22Rv1 (cell line): ENCODE data around the gene TBX10.

Experiments
- H3K27ac ChIP-seq: fragments of 450-650 bp; 2 replicates; pipeline ENCODE4 v1.5.1; 2017
- CTCF ChIP-seq: fragments of 450-650 bp; IDR thresholded peaks from 2 replicates; pipeline ENCODE4 v1.5.1; 2017; ENCODE audit warnings: mild to moderate bottlenecking
- ZFX ChIP-seq: fragments of 450-650 bp; IDR thresholded peaks from 2 replicates; pipeline ENCODE4 v1.6.1; 2017; ENCODE audit warnings: antibody characterized with exemption, borderline replicate concordance

TBX10 gene

DNA sequence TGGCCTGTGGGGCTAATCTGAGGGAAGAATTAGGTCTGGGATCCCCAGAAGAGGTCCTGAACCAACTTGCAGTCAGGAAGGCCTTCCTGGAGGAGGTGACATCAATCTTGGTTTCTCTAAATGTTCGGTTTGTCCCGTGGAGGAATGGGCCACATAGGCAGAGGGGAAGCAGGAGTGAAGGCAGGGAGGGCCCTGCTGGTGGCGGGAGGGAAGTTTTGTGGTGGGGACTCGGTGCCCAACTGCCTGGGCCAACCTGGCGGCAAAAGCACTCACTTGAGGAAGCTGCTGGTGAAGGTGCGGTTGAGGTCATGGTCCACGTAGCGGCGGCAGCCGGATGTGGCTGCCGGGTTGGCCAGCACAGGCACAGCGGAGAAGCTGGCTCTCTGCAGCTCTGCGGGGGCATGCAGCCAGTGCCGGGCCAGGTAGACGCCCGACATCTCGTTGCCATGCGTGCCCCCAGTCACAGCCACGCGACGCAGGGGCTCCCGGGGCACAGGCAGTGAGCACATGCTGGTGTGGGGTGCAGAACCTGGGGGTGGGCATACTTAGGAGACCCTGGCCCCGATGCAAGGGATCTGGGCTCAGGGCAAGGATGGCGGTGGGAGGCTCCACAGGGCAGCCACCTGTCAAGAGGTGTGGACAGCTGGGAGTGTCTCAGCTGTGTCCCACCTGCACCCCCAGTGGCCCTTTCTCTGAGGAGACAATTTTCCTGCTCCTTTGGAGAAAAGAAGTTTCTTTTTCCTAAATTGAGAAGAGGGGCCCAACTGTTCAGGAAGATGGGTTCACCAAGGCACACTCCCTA, 7.2 kb upstream of the TBX10 start:
- TF ChIP-seq CTCF (no peak), ZFX (no peak)
- no peak overlapping the region for H3K27ac ChIP-seq

DNA sequence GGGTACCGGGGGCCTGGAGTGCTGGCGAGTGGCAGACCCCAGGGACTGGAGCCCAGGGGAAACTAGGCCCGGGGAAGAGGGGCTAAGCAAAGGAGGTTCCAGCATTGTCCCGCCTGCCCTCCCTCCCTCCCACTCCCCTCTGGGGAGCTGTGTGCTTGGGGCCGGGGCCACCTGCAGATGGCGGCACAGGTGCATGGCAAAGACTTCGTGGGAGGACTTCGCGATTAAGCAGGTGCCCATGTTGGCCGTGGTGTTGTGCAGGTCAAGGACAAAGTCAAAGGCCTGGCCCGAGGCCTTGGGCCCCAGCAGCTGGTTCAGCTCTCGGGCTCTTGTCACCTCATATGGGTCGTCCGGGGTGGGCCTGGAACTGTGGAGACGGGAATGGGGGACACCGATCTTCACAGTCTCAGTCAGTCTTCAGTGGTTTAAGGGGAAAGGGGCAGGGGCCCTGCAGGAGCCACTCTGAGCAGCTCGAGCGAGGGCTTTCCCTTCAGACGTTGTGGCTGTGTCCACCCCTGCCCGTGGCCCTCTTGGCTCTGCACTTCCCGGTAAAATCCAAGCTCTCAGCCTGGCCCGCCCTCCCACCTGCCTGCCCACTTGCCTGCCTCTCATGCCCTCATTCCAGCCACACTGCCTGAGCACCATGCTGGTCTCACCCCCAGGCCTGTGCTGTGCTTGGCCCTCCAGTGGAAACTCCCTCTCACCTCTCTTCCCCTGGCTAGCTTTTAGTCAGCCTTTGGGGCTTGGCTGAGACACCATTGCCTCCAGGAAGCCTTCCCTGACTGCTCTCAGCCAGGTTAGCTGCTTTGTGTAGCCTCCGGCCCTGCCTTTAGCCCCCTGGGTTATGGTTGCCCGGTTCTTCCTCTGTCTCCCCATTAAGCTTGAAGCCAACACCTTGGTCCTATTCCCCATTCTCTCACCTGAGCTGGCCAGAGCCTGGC, 6.2 kb upstream of the TBX10 start:
- TF ChIP-seq CTCF, result no peak
- TF ChIP-seq ZFX, result no peak
- no peak overlapping the region for H3K27ac ChIP-seq

- H3K27ac ChIP-seq, result no peak overlapping the region
- no peak for TF ChIP-seq CTCF
- no peak for TF ChIP-seq ZFX
Observed at GRCh38 chr11:67644472-67645418, 5.2 kb upstream of the TBX10 start.

- TF ChIP-seq ZFX (no peak), CTCF (peak; percentile 31; the same call in 1 of the 2 replicates)
- no peak overlapping the region for H3K27ac ChIP-seq
Observed at GRCh38 chr11:67644042-67644441, 4.5 kb upstream of the TBX10 start.

DNA sequence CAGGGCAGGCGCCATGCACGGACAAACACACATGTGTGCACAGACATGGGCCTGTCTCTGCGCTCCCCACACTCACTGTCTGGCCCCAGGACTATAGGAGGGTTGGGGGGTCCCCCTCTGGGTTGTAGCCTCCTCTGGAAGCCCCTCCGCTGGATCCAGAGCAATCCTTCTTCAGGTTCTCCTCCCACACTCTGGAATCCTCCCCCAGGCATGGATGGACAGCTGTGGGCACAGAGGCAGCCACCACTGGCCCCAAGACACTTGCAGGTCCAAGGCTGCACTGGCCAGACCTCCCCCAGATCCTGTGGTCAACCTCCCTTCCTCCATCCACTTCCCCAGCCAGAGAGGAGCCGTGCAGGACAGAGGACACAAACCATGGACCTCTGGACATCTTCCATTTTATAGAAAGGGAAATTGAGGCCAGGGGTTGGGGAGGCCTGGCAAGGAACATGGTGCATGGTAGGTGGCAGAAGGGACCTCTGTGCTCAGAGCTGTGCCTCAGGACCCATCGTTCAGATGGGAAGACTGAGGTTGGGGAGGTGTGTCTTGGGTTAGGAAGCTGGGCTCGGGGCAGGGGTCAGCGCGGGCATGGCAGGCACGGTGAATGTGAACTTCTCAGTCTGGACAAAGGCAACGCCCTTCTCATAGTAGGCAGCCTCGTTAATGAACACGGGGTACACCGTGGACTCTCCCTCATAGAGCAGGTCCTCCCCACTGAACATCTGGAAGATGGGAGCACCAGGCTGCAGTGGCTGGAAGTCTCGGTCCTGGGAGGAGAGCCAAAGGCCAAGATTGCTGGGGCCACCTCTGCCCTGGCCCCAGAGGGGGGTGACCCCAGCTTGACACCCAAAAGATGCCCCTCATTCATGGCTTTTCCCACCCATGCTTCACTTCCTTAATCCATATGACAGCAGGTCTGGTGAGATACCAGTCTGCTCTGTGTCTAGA, 2.9 kb upstream of the TBX10 start:
- no peak overlapping the region for H3K27ac ChIP-seq
- TF ChIP-seq ZFX (no peak), CTCF (no peak)
